NT2/D1 (cell line): Measurements from ENCODE around the gene EFNA4.

ENCODE experiments used
- SUZ12 ChIP-seq: IDR thresholded peaks from 2 replicates; pipeline ENCODE4 v1.6.1; 2011; ENCODE audit not compliant: insufficient read length, insufficient read depth; ENCODE audit errors: extremely low read depth
- YY1 ChIP-seq: IDR thresholded peaks from 2 replicates; pipeline ENCODE4 v1.6.1; 2011; ENCODE audit not compliant: insufficient read length, insufficient read depth
- ZNF274 ChIP-seq: IDR thresholded peaks from 2 replicates; pipeline ENCODE4 v1.6.1; 2011; ENCODE audit warnings: mild to moderate bottlenecking, low read depth, low read length

- TF ChIP-seq SUZ12 (no peak), ZNF274 (no peak), YY1 (no peak)
These were observed 43.9 kb upstream of the EFNA4 start for GRCh38 chr1:155019377-155020245.
